ENCODE measurements around the gene ARFIP2. TPM values are rescaled to one million over a fixed set of nuclear protein-coding genes. Genes with fewer than 3 reads are reported as not detected.
A peak's percentile ranks its signal among the peaks of the same experiment; 100 is the strongest.

The ARFIP2 gene
- total RNA-seq, 1 experiment from 2014 or later: 65.0 TPM

DNA sequence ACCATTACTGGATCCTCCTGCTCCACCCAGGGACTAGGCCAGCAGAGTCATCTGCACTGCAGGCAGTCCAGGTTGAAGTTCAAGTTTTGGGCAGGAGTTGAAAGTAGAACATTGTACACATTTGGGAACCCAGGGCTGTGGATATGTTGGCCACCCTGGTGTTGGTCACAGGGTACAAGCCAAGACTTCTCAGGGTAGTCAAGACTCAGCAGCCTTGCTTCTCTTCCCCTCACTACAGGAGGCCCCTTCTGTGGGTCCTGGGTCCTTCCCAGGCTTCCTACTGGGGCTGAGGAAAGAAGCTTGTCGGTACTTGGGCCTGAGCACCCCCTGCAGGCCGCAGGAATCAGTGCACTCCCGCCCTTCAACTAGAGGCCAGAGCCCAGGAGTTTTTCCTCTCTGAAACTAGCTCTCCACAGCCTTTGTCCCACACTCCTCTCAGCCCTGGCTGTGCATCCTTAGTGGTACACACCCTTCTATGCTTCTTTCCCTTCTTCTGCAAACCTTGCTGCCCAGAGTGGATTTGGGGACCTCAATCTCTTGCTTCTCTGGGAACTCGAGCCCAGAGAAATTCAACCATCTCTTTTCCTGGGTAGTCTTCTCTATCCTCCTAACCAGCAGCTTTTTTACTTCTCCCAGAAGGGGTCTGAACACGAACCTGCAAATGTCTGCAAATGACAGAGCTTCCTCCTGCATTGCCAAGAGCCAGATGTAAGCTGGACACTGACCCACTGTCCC lies 37.7 kb downstream of the ARFIP2 start:
- TF ChIP-seq, protein P1, sequence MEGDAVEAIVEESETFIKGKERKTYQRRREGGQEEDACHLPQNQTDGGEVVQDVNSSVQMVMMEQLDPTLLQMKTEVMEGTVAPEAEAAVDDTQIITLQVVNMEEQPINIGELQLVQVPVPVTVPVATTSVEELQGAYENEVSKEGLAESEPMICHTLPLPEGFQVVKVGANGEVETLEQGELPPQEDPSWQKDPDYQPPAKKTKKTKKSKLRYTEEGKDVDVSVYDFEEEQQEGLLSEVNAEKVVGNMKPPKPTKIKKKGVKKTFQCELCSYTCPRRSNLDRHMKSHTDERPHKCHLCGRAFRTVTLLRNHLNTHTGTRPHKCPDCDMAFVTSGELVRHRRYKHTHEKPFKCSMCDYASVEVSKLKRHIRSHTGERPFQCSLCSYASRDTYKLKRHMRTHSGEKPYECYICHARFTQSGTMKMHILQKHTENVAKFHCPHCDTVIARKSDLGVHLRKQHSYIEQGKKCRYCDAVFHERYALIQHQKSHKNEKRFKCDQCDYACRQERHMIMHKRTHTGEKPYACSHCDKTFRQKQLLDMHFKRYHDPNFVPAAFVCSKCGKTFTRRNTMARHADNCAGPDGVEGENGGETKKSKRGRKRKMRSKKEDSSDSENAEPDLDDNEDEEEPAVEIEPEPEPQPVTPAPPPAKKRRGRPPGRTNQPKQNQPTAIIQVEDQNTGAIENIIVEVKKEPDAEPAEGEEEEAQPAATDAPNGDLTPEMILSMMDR (conservative IDR thresholded peaks at IDR 0.05; ENCODE audit: low read depth, low read length): peak; percentile 87
- TF ChIP-seq EZH2 (IDR thresholded peaks at IDR 0.05; ENCODE audit: borderline replicate concordance, low read depth, low read length, poor library complexity, severe bottlenecking): no peak
- ChIA-PET CTCF (interaction anchor here (0.5 to 2.2 kb wide), 9 partner anchors 9 to 1956 kb away, joined by 3 to 25 read pairs (median 4); partner anchors contain the start of gene SMPD1), POLR2A (ENCODE audit: low non-redundant PET) (no interaction called here)
- H3K9me3 ChIP-seq (ENCODE audit: low read depth, low read length, poor library complexity, severe bottlenecking): no peaks in the 10 kb centered on the region
- H3K27me3 ChIP-seq (replicated peaks; ENCODE audit: insufficient read depth, low read depth, low read length, poor library complexity): no peaks in the 10 kb centered on the region
- peak overlapping the region; percentile 40 for H3K27ac ChIP-seq (ENCODE audit: low read depth, low read length, poor library complexity, severe bottlenecking)
- no peak overlapping the region for H3K4me3 ChIP-seq (ENCODE audit: low read depth, low read length, poor library complexity, severe bottlenecking)
- BruUV-seq (replicated peaks): no TSS peak
- H3K36me3 ChIP-seq (ENCODE audit: insufficient read depth, low read length, poor library complexity, severe bottlenecking): peaks cover 5% of the 10 kb centered on the region
- intact Hi-C loops (cut with micrococcal nuclease; ENCODE audit: unreplicated experiment): loop anchor here (1.0 kb wide), 1 partner anchor 64 kb away; no protein-coding TSS in a partner anchor
- DNase-seq (ENCODE audit: low spot score): peak; percentile 79
- H3K4me1 ChIP-seq (ENCODE audit: insufficient read depth, low read length, poor library complexity, severe bottlenecking): peaks cover 4% of the 10 kb centered on the region

DNA sequence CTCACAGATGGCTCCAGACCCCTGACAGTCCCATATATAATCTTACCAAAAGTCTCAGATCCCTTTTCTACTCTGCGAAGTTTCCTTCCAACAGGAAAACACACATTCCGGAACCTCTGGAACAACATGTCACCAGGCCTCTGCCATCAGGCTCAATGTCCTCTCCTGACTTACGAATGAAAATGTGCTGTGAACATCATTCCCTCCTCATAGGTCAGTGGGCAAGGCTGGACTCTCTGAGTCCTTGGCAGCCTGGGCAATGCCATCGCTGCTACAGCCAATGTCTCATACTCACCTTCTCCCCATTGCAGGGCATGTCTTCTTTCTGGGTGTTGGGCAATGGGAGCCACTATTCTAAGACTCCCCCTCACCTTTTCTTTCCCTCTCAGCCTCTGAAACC lies 38.7 kb downstream of the ARFIP2 start:
- Histone ChIP-seq H3K4me1 (ENCODE audit: insufficient read depth, low read length, poor library complexity, severe bottlenecking) (peaks cover 4% of the 10 kb centered on the region), H3K9me3 (ENCODE audit: low read depth, low read length, poor library complexity, severe bottlenecking) (no peaks in the 10 kb centered on the region), H3K27me3 (replicated peaks; ENCODE audit: insufficient read depth, low read depth, low read length, poor library complexity) (no peaks in the 10 kb centered on the region), H3K27ac (ENCODE audit: low read depth, low read length, poor library complexity, severe bottlenecking) (peak overlapping the region; percentile 27), H3K36me3 (ENCODE audit: insufficient read depth, low read length, poor library complexity, severe bottlenecking) (no peaks in the 10 kb centered on the region), H3K4me3 (ENCODE audit: low read depth, low read length, poor library complexity, severe bottlenecking) (no peak overlapping the region)
- CTCF ChIA-PET: interaction anchor here (2.1 to 2.2 kb wide), 2 partner anchors 52 to 63 kb away, joined by 7 to 25 read pairs; partner anchors contain the start of gene SMPD1
- no peak for TF ChIP-seq EZH2 (IDR thresholded peaks at IDR 0.05; ENCODE audit: borderline replicate concordance, low read depth, low read length, poor library complexity, severe bottlenecking)
- TF ChIP-seq, protein P1 (conservative IDR thresholded peaks at IDR 0.05; ENCODE audit: low read depth, low read length): no peak
- intact Hi-C loops (cut with micrococcal nuclease; ENCODE audit: unreplicated experiment): no loop called here
- DNase-seq (ENCODE audit: low spot score): no peak
- no TSS peak for BruUV-seq (replicated peaks)
- POLR2A ChIA-PET (ENCODE audit: low non-redundant PET): no interaction called here

DNA sequence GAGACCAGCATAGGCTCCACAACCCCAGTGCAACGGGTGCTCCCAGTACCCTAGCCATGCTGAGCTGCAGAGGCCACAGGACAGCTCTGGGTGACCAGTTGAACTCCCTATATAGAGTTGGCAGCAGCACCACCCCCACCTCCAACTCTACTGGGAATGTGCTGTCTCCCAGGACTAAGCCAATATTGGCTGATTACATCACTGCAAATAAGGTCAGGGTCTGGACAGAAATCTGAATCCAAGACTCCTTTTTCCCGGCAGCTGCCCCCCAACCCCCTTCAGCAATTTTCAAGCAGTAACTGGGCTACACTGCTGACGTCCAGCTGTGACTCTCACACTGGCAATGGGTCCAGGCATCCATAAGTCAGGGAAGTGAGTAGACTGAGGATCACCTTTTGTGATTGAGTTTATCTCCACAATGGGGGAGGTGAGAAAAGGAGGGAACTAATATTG lies 40.2 kb downstream of the ARFIP2 start, which contains the start of gene HPX:
Gene HPX (minus strand): TSS at position 82 of the 453 bp plus-strand sequence. CDS start 24 bp downstream, at position 58.
- Histone ChIP-seq H3K9me3 (ENCODE audit: low read depth, low read length, poor library complexity, severe bottlenecking) (no peaks in the 10 kb centered on the region), H3K27me3 (replicated peaks; ENCODE audit: insufficient read depth, low read depth, low read length, poor library complexity) (no peaks in the 10 kb centered on the region), H3K36me3 (ENCODE audit: insufficient read depth, low read length, poor library complexity, severe bottlenecking) (no peaks in the 10 kb centered on the region), H3K27ac (ENCODE audit: low read depth, low read length, poor library complexity, severe bottlenecking) (peak within 1 kb of the TSS; percentile 35), H3K4me1 (ENCODE audit: insufficient read depth, low read length, poor library complexity, severe bottlenecking) (peaks cover 4% of the 10 kb centered on the region), H3K4me3 (ENCODE audit: low read depth, low read length, poor library complexity, severe bottlenecking) (no peak within 1 kb of the TSS)
- DNase-seq (ENCODE audit: low spot score): no peak
- ChIA-PET POLR2A (ENCODE audit: low non-redundant PET) (no interaction called here), CTCF (no interaction called here)
- intact Hi-C loops (cut with micrococcal nuclease; ENCODE audit: unreplicated experiment): no loop called here
- no peak for TF ChIP-seq EZH2 (IDR thresholded peaks at IDR 0.05; ENCODE audit: borderline replicate concordance, low read depth, low read length, poor library complexity, severe bottlenecking)
- TF ChIP-seq, protein P1 (conservative IDR thresholded peaks at IDR 0.05; ENCODE audit: low read depth, low read length): no peak
- BruUV-seq (replicated peaks): no TSS peak
